ENCODE measurements around the gene S100B. TPM values are rescaled to one million over a fixed set of nuclear protein-coding genes. Genes with fewer than 3 reads are reported as not detected.

S100B gene
- total RNA-seq, 1 experiment from 2014 or later: not detected

DNA sequence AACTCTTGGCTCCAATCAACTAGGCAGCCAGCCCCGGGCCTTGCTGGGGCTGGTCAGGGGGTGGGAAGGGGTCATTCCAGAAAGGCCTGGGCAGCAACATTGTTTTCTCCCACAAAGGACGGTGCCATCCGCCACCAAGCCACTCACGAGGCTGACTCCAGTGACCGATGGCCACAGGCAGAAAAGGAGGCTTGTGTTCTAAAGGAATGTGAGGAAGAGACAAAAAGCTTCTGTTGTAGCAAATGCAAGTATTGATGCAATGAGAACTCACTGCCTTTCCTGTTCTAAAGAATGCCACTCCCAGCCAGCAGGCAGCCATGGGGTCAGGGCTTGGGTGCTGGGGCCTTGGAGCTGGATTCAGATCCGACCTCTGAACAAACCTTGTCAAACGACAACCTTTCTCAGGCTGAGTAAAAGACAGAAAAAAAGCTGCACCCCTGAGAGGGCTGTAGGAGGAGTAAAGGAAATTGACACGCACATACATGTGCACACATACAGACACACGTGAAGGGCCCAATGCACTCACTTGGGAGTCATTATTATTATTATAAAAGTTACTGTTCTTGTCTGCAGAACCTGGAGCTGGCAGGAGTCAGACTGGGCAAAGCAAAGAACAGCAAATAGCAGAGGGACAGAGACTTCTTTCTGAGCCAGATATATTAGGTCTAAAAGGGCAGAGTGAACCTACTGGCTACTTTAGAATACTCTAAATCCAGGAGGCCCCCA is 16.7 kb upstream of the S100B start:
- H3K9ac ChIP-seq (ENCODE audit: low read length): no peak overlapping the region
- POLR2A ChIA-PET: no interaction called here
- H3K4me2 ChIP-seq (ENCODE audit: low read length): no peak overlapping the region
- H3K9me3 ChIP-seq (ENCODE audit: control insufficient read depth in 1 of 2, insufficient read depth in 1 of 2, low read depth in 1 of 2, low read length in 2 of 2): peaks cover 0 to 6% of the 10 kb centered on the region in 2 experiments; a peak in 2 of 4 replicates
- intact Hi-C loops (cut with micrococcal nuclease): no loop called here
- CTCF ChIA-PET: interaction anchor here (1.3 kb wide), 1 partner anchor 18 kb away, joined by 3 read pairs; no protein-coding TSS in a partner anchor
- DNase-seq (ENCODE audit: low read depth, low spot score): no peak
- H2AFZ ChIP-seq (ENCODE audit: low read depth, low read length, poor library complexity, severe bottlenecking): no peak overlapping the region
- RAD21 ChIA-PET (ENCODE audit: low non-redundant PET in 1 of 2, low total read pairs in 2 of 2, uncharacterized antibody in 2 of 2, unreplicated experiment in 2 of 2): no interaction called here
- H3K9me2 ChIP-seq (ENCODE audit: insufficient read depth): no peaks in the 10 kb centered on the region
- ATAC-seq: no peak
- H3K4me1 ChIP-seq (ENCODE audit: control insufficient read depth in 1 of 2, insufficient read depth in 2 of 2, low read length in 2 of 2): no peaks in the 10 kb centered on the region
- BruUV-seq (replicated peaks): no TSS peak
- H3K27ac ChIP-seq (ENCODE audit: low read depth, low read length): no peak overlapping the region
- TF ChIP-seq, protein P1, sequence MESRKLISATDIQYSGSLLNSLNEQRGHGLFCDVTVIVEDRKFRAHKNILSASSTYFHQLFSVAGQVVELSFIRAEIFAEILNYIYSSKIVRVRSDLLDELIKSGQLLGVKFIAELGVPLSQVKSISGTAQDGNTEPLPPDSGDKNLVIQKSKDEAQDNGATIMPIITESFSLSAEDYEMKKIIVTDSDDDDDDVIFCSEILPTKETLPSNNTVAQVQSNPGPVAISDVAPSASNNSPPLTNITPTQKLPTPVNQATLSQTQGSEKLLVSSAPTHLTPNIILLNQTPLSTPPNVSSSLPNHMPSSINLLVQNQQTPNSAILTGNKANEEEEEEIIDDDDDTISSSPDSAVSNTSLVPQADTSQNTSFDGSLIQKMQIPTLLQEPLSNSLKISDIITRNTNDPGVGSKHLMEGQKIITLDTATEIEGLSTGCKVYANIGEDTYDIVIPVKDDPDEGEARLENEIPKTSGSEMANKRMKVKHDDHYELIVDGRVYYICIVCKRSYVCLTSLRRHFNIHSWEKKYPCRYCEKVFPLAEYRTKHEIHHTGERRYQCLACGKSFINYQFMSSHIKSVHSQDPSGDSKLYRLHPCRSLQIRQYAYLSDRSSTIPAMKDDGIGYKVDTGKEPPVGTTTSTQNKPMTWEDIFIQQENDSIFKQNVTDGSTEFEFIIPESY (IDR thresholded peaks at IDR 0.05; ENCODE audit: extremely low read depth, insufficient replicate concordance, low read length): no peak
- TF ChIP-seq TCF7L2 (IDR thresholded peaks at IDR 0.05; ENCODE audit: borderline replicate concordance, extremely low read depth, insufficient read depth, insufficient read length): no peak
- no peak for TF ChIP-seq POLR2AphosphoS5 (IDR thresholded peaks at IDR 0.05; ENCODE audit: low read depth, low read length)
- no peak for TF ChIP-seq SRF (IDR thresholded peaks at IDR 0.05; ENCODE audit: low read depth)
- TF ChIP-seq POLR2A (IDR thresholded peaks at IDR 0.05; ENCODE audit: borderline replicate concordance, extremely low read depth, insufficient read depth, insufficient read length): no peak
- TF ChIP-seq ZFX (IDR thresholded peaks at IDR 0.05): no peak
- no peak for TF ChIP-seq YY1 (IDR thresholded peaks at IDR 0.05; ENCODE audit: extremely low read depth, insufficient replicate concordance, low read depth, low read length)
- H3K27me3 ChIP-seq (ENCODE audit: insufficient read depth, low read length): no peaks in the 10 kb centered on the region
- no peak overlapping the region for H3K4me3 ChIP-seq (replicated peaks in 1 of 2; ENCODE audit: low read depth in 1 of 2, low read length in 2 of 2)
- H4K20me1 ChIP-seq (ENCODE audit: insufficient read depth): no peaks in the 10 kb centered on the region
- H3K79me2 ChIP-seq (ENCODE audit: insufficient read depth, low read length): no peaks in the 10 kb centered on the region
- H3K36me3 ChIP-seq (ENCODE audit: control insufficient read depth in 1 of 2, insufficient read depth in 2 of 2, low read length in 2 of 2): no peaks in the 10 kb centered on the region
